ENCODE results near the gene SLC7A6.
A peak's percentile ranks its signal among the peaks of the same experiment; 100 is the strongest.

SLC7A6 gene

DNA sequence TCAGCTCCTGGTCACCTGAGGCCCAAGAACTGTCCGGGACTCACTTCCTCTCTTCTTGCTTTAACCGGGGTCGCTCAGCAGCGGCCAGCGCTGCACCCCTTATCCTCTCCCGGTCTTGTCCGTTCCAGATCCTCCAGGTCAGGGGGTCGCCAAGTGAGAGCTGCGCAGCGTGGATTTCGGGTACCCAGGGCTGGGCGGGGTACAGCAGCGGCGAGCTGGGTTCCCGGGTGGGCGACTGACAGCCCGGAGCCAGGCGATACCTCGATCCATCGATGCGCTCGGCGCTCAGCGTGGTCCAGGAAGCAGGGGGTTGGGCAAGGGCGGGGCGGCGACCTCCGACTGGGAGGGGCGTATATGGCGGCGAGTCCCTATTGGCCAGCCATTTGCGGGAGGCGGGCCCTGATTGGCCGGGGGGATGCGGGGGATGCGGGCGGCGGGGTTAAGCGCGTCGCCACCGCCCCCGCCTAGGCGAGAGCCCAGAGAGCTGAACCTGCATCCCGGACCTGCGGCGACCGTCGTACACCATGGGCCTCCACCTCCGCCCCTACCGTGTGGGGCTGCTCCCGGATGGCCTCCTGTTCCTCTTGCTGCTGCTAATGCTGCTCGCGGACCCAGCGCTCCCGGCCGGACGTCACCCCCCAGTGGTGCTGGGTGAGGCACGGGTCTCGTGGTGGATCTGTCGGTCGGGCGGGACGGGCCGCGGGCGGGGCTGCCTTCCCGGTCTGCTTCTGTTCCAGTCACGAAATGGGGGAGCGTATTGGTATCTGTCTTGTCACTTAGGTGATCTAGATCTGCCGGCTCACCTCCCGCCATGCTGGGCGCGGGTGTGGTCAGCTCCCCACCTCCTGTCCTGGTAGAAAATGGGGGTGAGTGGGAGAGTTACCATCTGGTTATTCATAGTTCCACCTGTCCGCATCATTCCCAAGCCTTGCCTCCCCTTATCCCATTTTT is 19.1 kb upstream of the SLC7A6 start, which contains the start of gene PLA2G15:
Gene PLA2G15, plus strand, starts transcription at position 471 of the 951 bp plus-strand sequence. Its CDS starts 54 bp downstream, at position 525.
- 0 to 1% methylated on average over 60 to 69 of the region's 75 CpGs for WGBS, 2 experiments (ENCODE audit: insufficient coverage in 2 of 2)
- Histone ChIP-seq H3K4me1 (ENCODE audit: control insufficient read depth, insufficient read depth, low read length, poor library complexity, severe bottlenecking) (no peaks in the 10 kb centered on the region), H3K27ac (ENCODE audit: low read depth, low read length, severe bottlenecking) (no peak within 1 kb of the TSS), H3K36me3 (ENCODE audit: control insufficient read depth, insufficient read depth, low read length) (peaks cover 7% of the 10 kb centered on the region), H3K9me3 (ENCODE audit: control insufficient read depth, low read length) (no peaks in the 10 kb centered on the region), H3K4me3 (ENCODE audit: extremely low read depth, insufficient read depth, low read length, poor library complexity, severe bottlenecking) (peak within 1 kb of the TSS; percentile 80)

DNA sequence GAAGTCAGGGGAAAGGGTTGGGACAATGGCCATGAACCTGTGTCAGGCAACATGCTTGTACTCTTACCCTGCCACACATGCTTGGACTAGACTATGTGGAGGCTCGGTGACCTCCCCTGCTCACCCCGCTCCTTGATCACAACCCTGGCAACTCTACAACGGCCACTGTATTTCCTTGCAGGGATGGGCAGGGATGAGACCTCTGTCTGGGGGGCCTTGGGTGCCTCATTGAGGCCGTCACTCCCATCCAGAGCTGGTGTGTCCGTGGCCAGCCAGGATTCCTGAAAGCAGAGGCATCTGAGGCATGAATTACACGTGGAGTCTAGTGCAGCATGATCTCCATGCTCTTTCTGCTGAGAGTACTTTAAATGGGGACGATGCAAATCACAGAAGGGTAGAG is 18.2 kb upstream of the SLC7A6 start:
- H3K4me3 ChIP-seq (ENCODE audit: extremely low read depth, insufficient read depth, low read length, poor library complexity, severe bottlenecking), result peak overlapping the region; percentile 80
- WGBS, 2 experiments (ENCODE audit: insufficient coverage in 2 of 2), result 87 to 95% methylated on average over 7 of the region's 7 CpGs
- no peaks in the 10 kb centered on the region for H3K9me3 ChIP-seq (ENCODE audit: control insufficient read depth, low read length)
- H3K4me1 ChIP-seq (ENCODE audit: control insufficient read depth, insufficient read depth, low read length, poor library complexity, severe bottlenecking), result no peaks in the 10 kb centered on the region
- H3K27ac ChIP-seq (ENCODE audit: low read depth, low read length, severe bottlenecking), result no peak overlapping the region
- H3K36me3 ChIP-seq (ENCODE audit: control insufficient read depth, insufficient read depth, low read length), result peaks cover 13% of the 10 kb centered on the region

DNA sequence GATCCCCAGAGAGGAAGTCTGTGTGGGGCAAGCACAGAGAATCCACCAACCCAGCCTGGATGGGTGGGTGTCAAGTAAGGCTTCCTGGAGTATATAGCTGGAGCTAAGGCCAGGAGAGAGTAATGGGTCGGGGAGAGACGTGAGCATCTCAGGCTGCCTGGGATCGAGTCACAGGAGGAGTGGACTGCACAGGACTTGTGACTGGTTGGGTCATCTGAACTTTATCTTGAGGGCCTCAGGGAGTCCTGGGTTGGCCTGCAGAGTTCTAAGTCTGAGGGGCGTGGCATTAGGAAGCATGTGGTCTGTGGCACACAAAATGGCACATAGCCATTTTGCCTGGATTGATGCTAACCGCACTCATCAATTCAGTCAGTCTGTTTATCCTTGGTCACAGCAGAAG is 17.7 kb upstream of the SLC7A6 start:
- 92 to 100% methylated on average over 5 of the region's 5 CpGs for WGBS, 2 experiments (ENCODE audit: insufficient coverage in 2 of 2)

DNA sequence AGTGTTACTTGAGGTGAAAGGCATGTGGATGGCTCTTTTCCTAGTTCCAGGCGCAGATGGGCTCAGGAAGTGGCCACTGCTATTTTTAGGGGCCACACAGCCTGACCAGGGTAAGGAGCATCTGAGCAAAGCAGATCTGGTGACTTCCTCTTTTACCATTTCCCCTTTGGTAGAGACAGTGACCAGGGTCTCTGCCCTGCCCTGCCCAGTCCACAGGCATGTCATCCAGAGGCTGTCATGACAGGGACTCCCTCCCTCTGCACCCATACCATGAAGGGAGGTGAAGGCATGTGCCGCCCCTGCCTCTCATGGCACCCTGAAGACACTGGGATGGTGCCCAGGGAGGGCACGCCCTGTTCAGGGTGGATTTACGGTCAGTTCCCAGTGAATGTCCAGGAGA is 16.9 kb upstream of the SLC7A6 start:
- no peaks in the 10 kb centered on the region for H3K9me3 ChIP-seq (ENCODE audit: control insufficient read depth, low read length)
- H3K36me3 ChIP-seq (ENCODE audit: control insufficient read depth, insufficient read depth, low read length), result peaks cover 16% of the 10 kb centered on the region
- no peak overlapping the region for H3K4me3 ChIP-seq (ENCODE audit: extremely low read depth, insufficient read depth, low read length, poor library complexity, severe bottlenecking)
- 93 to 100% methylated on average over 3 of the region's 4 CpGs for WGBS, 2 experiments (ENCODE audit: insufficient coverage in 2 of 2)
- no peaks in the 10 kb centered on the region for H3K4me1 ChIP-seq (ENCODE audit: control insufficient read depth, insufficient read depth, low read length, poor library complexity, severe bottlenecking)
- H3K27ac ChIP-seq (ENCODE audit: low read depth, low read length, severe bottlenecking), result no peak overlapping the region

More for the DNA sequence above, 17.7 kb upstream of the SLC7A6 start:
- no peak overlapping the region for H3K4me3 ChIP-seq (ENCODE audit: extremely low read depth, insufficient read depth, low read length, poor library complexity, severe bottlenecking)
- H3K4me1 ChIP-seq (ENCODE audit: control insufficient read depth, insufficient read depth, low read length, poor library complexity, severe bottlenecking), result no peaks in the 10 kb centered on the region
- no peak overlapping the region for H3K27ac ChIP-seq (ENCODE audit: low read depth, low read length, severe bottlenecking)
- no peaks in the 10 kb centered on the region for H3K9me3 ChIP-seq (ENCODE audit: control insufficient read depth, low read length)
- peaks cover 14% of the 10 kb centered on the region for H3K36me3 ChIP-seq (ENCODE audit: control insufficient read depth, insufficient read depth, low read length)

DNA sequence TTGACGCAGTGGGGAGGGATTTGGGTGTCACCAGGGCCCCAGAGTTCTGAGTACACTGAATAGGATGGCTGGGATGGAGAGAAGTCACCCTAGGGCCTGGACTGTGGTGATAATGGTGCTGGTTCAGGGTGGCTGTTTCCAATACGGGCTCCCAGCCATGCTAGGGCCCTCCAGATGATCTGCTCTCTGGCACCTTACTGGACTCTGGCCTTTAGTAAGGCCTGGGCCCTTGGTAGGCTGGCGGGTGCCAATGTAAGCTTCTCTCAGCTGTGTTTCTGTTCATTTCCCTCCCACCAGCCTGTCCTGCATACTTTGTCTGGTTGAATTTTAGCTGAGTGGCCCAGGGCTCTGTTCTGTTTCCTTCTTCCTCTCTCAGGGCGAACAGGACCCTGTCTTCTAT is 16.4 kb upstream of the SLC7A6 start:
- WGBS, 2 experiments (ENCODE audit: insufficient coverage in 2 of 2), result 90 to 92% methylated on average over 3 of the region's 4 CpGs
- Histone ChIP-seq H3K9me3 (ENCODE audit: control insufficient read depth, low read length) (no peaks in the 10 kb centered on the region), H3K4me3 (ENCODE audit: extremely low read depth, insufficient read depth, low read length, poor library complexity, severe bottlenecking) (no peak overlapping the region), H3K4me1 (ENCODE audit: control insufficient read depth, insufficient read depth, low read length, poor library complexity, severe bottlenecking) (no peaks in the 10 kb centered on the region), H3K36me3 (ENCODE audit: control insufficient read depth, insufficient read depth, low read length) (peaks cover 16% of the 10 kb centered on the region), H3K27ac (ENCODE audit: low read depth, low read length, severe bottlenecking) (no peak overlapping the region)

DNA sequence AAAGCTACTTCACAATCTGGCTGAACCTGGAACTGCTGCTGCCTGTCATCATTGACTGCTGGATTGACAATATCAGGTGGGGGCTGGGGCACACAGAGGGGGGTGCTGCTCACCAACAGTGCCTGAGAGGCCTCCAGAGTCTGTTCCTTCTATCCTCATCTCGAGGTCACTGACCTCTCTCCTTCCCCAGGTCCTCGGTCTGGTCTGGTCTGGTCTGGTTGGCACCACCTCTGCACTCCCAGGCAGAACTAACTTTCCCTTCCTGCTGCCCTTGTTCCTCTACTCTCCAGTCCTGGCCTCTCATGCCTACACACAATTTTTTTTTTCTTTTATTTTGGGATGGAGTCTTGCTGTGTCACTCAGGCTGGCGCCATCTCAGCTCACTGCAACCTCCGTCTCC is 15.0 kb upstream of the SLC7A6 start:
- peaks cover 16% of the 10 kb centered on the region for H3K36me3 ChIP-seq (ENCODE audit: control insufficient read depth, insufficient read depth, low read length)
- no peaks in the 10 kb centered on the region for H3K4me1 ChIP-seq (ENCODE audit: control insufficient read depth, insufficient read depth, low read length, poor library complexity, severe bottlenecking)
- no peak overlapping the region for H3K27ac ChIP-seq (ENCODE audit: low read depth, low read length, severe bottlenecking)
- WGBS, 2 experiments (ENCODE audit: insufficient coverage in 2 of 2), result 89 to 93% methylated on average over 3 to 4 of the region's 4 CpGs
- no peak overlapping the region for H3K4me3 ChIP-seq (ENCODE audit: extremely low read depth, insufficient read depth, low read length, poor library complexity, severe bottlenecking)
- no peaks in the 10 kb centered on the region for H3K9me3 ChIP-seq (ENCODE audit: control insufficient read depth, low read length)

DNA sequence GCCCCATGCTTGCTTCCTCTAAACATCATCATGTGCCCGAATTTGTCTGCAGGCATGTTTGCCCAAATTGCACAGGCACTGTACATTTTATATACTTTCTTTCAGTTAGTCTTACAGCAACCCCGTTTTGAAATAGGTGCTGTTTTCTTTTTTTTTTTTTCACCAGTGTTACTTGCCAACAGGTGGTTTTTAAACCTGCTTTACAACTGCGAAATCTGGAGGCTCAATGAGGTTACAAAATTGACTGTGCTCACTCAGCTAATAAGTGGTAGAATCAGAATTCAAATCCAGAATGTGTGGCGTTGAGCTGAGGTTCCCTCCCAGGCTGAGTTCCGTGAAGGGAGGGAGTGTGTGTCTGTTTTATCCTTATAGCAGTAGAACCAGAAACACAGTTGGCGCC is 13.4 kb upstream of the SLC7A6 start:
- Histone ChIP-seq H3K36me3 (ENCODE audit: control insufficient read depth, insufficient read depth, low read length) (peaks cover 21% of the 10 kb centered on the region), H3K27ac (ENCODE audit: low read depth, low read length, severe bottlenecking) (no peak overlapping the region), H3K4me1 (ENCODE audit: control insufficient read depth, insufficient read depth, low read length, poor library complexity, severe bottlenecking) (no peaks in the 10 kb centered on the region), H3K9me3 (ENCODE audit: control insufficient read depth, low read length) (no peaks in the 10 kb centered on the region), H3K4me3 (ENCODE audit: extremely low read depth, insufficient read depth, low read length, poor library complexity, severe bottlenecking) (no peak overlapping the region)
- 98% methylated on average over 5 to 6 of the region's 6 CpGs for whole genome bisulfite sequencing, 2 experiments (ENCODE audit: insufficient coverage in 2 of 2)

DNA sequence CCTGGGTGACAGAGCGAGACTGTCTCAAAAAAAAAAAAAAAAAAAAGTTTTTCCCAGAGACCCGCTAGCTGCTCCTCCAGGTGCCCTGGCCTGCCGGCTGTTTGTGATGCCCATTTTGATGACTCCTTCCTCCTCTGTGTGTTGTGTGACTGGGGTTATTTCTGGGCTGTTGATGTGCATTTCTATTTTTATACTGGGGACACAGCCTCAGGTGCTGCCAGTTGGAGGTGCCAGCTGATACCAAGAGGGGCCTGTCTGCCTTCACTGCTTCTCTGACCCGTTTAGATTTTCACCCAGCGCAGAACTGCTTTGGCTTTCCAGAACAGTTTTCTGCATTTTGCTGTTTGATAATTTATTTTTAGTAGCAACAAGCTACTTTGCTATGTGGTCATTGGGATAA is 12.5 kb upstream of the SLC7A6 start:
- H3K9me3 ChIP-seq (ENCODE audit: control insufficient read depth, low read length), result no peaks in the 10 kb centered on the region
- H3K4me1 ChIP-seq (ENCODE audit: control insufficient read depth, insufficient read depth, low read length, poor library complexity, severe bottlenecking), result no peaks in the 10 kb centered on the region
- H3K36me3 ChIP-seq (ENCODE audit: control insufficient read depth, insufficient read depth, low read length), result peaks cover 25% of the 10 kb centered on the region
- no peak overlapping the region for H3K4me3 ChIP-seq (ENCODE audit: extremely low read depth, insufficient read depth, low read length, poor library complexity, severe bottlenecking)
- no peak overlapping the region for H3K27ac ChIP-seq (ENCODE audit: low read depth, low read length, severe bottlenecking)
- 87 to 100% methylated on average over 2 to 4 of the region's 5 CpGs for WGBS, 2 experiments (ENCODE audit: insufficient coverage in 2 of 2)

DNA sequence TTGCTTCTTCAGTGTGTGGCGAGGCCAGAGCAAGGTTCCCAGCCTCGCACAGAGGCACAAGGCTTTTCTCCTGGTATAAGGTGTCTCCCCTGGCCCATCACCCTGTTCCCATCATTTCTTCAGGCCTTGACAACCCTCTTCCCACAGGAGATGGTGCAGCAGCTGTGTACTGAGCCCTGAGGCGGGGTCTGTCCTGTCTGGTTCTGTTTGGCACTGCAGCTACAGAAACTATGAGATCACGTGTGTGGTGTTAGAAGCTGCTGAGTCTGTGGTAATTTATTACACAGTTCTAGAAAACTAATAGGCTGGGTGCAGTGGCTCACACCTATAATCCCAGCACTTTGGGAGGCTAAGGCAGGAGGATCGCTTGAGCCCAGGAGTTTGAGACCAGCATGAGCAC is 11.9 kb upstream of the SLC7A6 start:
- Histone ChIP-seq H3K9me3 (ENCODE audit: control insufficient read depth, low read length) (no peaks in the 10 kb centered on the region), H3K27ac (ENCODE audit: low read depth, low read length, severe bottlenecking) (no peak overlapping the region), H3K4me1 (ENCODE audit: control insufficient read depth, insufficient read depth, low read length, poor library complexity, severe bottlenecking) (peaks cover 3% of the 10 kb centered on the region), H3K4me3 (ENCODE audit: extremely low read depth, insufficient read depth, low read length, poor library complexity, severe bottlenecking) (no peak overlapping the region), H3K36me3 (ENCODE audit: control insufficient read depth, insufficient read depth, low read length) (peaks cover 25% of the 10 kb centered on the region)
- WGBS, 2 experiments (ENCODE audit: insufficient coverage in 2 of 2), result 96 to 100% methylated on average over 2 of the region's 5 CpGs

DNA sequence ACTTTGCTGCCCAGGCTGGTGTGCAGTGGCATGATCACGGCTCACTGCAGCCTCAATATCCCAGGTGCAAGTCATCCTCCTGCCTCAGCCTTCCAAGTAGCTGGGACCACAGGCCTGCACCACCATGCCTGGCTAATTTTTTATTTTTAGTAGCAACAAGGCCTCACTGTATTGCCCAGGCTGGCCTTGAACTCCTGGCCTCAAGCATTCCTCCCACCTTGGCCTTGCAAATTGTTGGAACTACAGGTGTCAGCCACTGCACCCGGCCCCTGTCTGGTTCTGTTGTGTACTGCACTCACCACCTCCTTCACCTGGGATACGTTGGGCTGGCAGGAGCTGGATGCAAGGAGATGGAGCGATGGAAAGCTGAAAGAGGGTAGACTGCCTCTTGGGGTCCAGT is 10.6 kb upstream of the SLC7A6 start:
- H3K27ac ChIP-seq (ENCODE audit: low read depth, low read length, severe bottlenecking), result no peak overlapping the region
- 84 to 92% methylated on average over 2 of the region's 4 CpGs for WGBS, 2 experiments (ENCODE audit: insufficient coverage in 2 of 2)

GRCh38 chr16:68255712-68256111 is 8.6 kb upstream of the SLC7A6 start:
- Histone ChIP-seq H3K27ac (ENCODE audit: low read depth, low read length, severe bottlenecking) (no peak overlapping the region), H3K4me1 (ENCODE audit: control insufficient read depth, insufficient read depth, low read length, poor library complexity, severe bottlenecking) (peaks cover 9% of the 10 kb centered on the region), H3K36me3 (ENCODE audit: control insufficient read depth, insufficient read depth, low read length) (peaks cover 25% of the 10 kb centered on the region), H3K4me3 (ENCODE audit: extremely low read depth, insufficient read depth, low read length, poor library complexity, severe bottlenecking) (no peak overlapping the region), H3K9me3 (ENCODE audit: control insufficient read depth, low read length) (no peaks in the 10 kb centered on the region)
- WGBS, 2 experiments (ENCODE audit: insufficient coverage in 2 of 2), result 95% methylated on average over 16 of the region's 18 CpGs

More for the DNA sequence above, 10.6 kb upstream of the SLC7A6 start:
- Histone ChIP-seq H3K4me3 (ENCODE audit: extremely low read depth, insufficient read depth, low read length, poor library complexity, severe bottlenecking) (no peak overlapping the region), H3K9me3 (ENCODE audit: control insufficient read depth, low read length) (no peaks in the 10 kb centered on the region), H3K4me1 (ENCODE audit: control insufficient read depth, insufficient read depth, low read length, poor library complexity, severe bottlenecking) (peaks cover 9% of the 10 kb centered on the region), H3K36me3 (ENCODE audit: control insufficient read depth, insufficient read depth, low read length) (peaks cover 25% of the 10 kb centered on the region)
